GM12874 (cell line): ENCODE results near the gene CRYGC.

Experiments used
- TF ChIP-seq, protein P1 (sequence below): IDR thresholded peaks from 2 replicates; pipeline ENCODE4 v1.5.1; 2011; ENCODE audit warnings: low read depth, mild to moderate bottlenecking, control low read depth, low read length, moderate library complexity; ENCODE audit not compliant: insufficient read depth

Gene CRYGC, protein sequence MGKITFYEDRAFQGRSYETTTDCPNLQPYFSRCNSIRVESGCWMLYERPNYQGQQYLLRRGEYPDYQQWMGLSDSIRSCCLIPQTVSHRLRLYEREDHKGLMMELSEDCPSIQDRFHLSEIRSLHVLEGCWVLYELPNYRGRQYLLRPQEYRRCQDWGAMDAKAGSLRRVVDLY

DNA sequence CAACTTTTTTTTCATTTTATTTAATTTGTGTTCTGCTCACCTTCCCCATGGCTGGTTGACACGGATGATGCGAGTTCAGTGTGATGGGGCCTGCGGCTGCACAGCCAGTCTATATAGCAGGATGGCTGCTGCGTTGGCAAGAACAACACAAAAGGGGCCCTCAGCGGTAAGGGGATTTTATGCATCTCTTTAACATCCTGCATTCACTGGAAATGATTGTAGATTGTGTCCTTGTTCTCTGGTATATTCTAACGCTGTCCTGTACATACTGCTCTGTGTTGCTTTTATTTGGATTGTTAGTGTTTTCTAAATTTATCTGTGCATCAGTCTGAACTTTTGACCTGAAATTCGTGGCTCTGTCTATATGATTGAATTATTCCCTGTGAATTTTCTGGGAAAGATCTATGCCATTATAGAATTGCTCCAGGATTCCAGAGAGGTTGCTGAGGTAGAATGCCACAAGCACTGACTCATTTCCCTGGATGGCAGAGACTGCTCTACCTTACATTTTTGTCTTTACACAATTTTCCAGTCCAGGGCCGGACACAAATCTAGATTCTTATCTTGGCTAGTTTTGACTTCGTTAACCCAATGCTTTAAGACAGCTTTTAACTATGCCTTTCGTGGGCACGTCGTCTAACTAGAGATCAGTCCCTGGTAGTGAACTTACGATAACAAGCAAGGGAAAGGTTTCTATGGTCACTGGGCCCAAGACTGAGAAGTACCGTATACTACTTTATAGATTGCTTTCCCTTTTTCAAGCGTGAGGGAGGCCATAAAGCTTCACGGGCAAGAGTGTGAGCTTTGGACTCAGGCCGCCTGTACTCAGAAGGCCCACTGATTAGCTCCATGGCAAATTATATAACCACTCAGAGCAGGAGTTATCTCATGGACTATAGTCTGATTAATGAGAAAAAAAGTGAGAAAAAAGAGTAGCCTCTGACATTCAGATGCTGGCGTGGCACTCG is at the start of gene CRYGC:
TSS of gene CRYGC (minus strand) at position 85 of the 968 bp plus-strand sequence. CDS start at position 49, 36 bp downstream.
- TF ChIP-seq, protein P1, sequence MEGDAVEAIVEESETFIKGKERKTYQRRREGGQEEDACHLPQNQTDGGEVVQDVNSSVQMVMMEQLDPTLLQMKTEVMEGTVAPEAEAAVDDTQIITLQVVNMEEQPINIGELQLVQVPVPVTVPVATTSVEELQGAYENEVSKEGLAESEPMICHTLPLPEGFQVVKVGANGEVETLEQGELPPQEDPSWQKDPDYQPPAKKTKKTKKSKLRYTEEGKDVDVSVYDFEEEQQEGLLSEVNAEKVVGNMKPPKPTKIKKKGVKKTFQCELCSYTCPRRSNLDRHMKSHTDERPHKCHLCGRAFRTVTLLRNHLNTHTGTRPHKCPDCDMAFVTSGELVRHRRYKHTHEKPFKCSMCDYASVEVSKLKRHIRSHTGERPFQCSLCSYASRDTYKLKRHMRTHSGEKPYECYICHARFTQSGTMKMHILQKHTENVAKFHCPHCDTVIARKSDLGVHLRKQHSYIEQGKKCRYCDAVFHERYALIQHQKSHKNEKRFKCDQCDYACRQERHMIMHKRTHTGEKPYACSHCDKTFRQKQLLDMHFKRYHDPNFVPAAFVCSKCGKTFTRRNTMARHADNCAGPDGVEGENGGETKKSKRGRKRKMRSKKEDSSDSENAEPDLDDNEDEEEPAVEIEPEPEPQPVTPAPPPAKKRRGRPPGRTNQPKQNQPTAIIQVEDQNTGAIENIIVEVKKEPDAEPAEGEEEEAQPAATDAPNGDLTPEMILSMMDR: no peak

DNA sequence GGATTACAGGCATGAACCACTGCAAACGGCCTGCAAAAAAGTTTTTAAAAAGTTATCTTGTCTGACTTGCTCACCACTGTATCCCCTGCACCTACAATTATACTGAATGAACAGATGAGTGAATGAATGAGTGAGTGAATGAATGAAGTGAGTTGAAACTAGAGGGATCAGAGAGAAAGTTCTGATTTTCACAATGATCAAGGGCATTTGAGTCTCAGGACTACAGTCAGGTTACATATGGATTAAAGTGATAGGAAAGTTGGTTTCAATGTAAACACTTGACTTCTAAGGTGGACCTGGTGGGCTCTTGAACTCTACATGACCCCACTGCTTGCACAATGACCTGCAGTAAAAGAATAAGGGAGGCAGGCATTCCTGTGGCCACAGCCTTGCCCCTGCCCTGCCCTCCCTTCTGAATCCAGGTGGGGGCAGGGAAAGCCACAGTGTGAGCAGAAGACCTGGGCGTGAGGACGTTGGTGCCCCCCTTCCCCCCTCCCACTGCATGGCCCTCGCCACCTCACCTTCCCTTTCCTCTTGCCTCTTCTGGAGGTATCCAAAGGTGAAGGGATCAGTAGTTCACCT is 49.5 kb upstream of the CRYGC start:
- TF ChIP-seq, protein P1: no peak

DNA sequence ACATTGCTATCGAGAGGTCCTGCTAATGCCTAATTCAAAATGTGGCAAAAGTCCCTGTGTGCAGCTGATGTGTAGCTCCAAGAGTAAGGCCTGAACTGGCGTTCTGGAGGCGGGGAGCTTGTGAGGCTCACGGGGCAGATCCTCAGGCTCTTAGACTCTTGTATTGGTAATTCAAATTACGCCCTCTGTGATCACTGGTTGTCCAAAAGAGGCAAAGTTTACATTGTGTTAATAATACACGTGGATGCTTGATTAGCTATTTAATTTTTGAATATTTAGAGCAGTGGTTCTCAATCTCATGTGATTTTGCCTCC is 46.2 kb upstream of the CRYGC start:
- TF ChIP-seq, protein P1: no peak

DNA sequence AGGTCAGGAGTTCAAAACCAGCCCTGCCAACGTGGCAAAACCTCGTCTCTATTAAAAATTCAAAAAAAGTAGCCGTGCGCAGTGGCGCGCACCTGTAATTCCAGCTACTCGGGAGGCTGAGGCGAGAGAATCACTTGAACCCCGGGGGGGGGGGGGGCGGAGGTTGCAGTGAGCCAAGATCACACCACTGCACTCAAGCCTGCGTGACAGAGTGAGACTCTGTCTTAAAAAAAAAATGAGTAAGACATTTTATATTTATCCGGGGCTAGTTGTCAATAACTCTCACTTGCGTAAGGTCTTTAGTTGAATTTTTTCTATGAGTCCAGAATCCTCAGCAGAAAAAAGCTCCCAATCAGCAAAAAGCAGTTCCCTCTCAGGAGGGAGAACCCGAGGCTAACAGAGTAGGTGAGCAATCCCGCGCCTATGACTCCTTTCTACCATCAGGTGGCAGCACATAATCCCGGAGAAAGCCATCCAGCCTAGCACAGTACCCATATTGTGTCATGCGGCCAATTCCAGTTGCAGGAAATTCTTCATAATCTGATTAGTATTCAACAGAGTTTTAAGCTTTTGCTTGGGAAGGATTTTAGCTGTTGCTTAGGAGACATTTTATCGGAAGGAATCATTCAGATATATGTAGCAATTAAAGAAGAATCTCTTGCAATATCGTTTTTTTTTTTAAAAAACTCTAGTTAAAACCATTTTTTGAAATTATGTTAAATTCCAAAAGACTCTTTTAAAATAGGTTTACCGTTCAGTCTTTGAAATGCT is 45.6 kb upstream of the CRYGC start:
- TF ChIP-seq, protein P1: peak; percentile 85

DNA sequence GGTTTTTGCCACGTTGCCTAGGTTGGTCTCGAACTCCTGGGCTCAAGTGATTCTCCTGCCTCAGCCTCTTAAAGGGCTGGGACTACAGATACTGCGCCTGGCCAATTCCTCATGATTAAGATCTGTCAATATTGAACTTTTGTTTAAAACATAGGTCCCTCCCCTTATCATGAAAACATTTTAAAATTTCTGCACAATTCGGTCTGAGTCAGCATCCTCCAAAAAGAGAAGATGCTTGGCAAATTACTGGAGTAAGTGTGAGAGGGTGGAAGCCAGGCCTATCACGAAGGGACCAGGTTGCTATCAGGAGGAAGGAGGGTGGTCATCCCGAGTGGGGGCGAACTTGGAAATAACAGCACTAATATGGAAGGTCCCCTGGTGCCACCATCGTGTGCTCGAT is 44.5 kb upstream of the CRYGC start:
- TF ChIP-seq, protein P1: no peak

DNA sequence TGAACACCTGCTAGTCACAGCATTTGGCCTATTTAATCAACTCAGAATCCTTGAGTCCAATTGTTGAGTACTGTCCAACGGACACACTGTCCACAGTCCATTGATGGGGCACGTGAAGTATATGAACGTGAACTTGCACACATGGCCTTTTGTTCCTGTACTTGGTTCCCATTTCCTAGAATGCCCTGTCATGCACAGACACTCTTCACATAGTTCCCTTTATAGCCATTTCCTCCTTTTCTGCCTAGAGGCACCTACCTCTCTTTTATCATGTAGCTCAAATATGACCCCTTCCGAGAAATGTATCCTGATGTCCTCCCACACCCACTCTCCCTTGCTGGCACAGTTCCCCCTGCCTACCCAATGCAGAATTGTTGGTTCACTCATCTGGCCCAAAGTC is 42.5 kb upstream of the CRYGC start:
- TF ChIP-seq, protein P1: no peak
